Stimulated activated naive CD8-positive, alpha-beta T cell treated with anti-CD3 and anti-CD28 coated beads, Interleukin-15, Interleukin-2, amounts not matched to agents 100 U/mL and 50 U/mL, for 24 hours (primary cell): Measurements from ENCODE around the gene TMEM60.

Experiments used
- ATAC-seq: fragments of 150-1000 bp; cut with Tn5 transposase; one replicate; pipeline ENCODE4 v1.10.0; 2021
- DNase-seq: peaks from one replicate; pipeline ENCODE4 v3.0.0; 2021

TMEM60 gene

DNA sequence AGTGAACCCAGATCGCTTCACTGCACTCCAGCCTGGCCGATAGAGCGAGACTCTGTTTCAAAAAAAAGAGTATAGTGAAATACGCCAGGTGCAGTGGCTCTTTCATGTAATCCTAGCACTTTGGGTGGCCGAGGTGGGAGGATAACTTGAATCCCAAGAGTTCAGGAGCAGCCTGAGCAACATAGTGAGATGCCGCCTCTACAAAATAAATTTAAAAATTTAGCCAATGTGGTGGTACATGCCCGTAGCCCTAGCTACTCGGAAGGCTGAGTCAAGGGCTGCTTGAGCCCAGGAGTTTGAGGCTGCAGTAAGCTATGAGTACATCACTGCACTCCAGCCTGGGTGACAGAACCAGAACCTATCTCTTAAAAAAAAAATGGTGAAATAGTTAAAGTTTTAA lies 27.9 kb downstream of the TMEM60 start:
- DNase-seq (no peak), ATAC-seq (no peak)

DNA sequence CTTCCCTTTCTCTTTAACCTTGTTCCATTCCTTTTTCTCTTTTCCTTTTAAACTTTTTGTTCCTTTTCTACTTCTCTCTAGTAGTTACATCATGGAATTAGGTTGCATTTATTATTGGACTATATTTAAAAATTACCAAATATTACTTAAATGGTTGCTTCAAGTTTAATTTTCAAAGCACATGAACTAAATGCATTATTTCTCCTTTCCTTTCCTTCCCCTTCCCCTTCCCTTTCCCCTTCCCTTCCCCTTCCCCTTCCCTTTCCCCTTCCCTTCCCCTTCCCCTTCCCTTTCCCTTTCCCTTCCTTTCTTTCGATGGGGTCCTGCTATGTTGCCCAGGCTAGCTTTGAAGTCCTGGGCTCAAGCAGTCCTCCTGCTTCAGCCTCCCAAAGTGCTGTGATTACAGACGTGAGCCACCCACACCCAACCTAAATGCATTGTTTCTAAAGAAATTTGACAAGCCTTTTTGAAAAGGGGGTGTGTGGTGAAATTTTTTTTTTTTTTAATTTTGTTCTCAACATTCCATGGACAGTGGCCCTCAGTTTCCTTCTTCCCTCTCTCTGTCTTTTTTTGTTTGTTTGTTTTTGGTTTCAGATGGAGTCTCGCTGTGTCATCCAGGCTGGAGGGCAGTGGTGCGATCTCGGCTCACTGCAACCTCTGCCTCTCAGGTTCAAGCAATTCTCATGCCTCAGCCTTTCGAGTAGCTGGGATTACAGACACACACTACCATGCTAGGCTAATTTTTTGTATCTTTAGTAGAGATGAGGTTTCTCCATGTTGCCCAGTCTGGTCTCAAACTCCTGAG lies 31.2 kb downstream of the TMEM60 start:
- no peak for DNase-seq
- no peak for ATAC-seq

DNA sequence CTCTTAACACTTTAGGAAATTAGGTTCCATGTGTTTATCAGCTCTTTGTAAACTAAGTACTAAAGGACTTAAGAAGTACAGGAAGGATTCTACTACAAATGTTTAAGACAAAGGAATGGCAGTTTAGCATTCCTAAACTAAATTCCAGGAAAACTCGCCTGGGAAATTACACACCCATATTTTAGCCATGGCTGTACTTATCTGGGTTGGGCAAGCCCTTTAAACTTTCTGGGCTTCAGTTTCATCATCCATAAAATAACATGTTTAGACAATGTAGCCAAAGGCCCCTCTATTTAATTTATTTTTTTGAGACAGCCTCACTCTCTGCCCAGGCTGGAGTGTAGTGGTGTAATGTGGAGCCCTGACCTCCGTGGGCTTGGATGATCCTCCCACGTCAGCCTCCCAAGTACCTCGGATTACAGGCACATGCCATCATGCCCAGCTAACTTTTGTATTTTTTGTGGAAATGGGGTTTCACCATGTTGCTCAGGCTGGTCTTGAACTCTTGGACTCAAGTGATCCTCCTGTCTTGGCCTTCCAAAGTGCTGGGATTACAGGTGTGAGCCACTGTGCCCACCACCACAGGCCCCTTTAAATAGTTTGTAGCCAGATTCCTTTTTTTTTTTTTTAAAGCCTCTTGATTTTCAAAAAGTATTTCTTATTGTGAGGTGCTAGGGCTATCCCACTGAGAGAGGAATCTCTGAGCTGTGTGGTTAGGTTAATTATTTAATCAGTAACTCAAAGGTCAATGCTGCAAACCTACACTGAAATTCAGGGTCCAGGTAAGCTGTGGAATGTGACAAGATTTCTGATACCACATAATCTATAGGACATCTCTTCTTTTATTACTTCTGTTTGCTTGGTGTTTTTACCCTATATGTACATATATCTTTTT lies 32.1 kb downstream of the TMEM60 start:
- ATAC-seq (no peak), DNase-seq (no peak)

DNA sequence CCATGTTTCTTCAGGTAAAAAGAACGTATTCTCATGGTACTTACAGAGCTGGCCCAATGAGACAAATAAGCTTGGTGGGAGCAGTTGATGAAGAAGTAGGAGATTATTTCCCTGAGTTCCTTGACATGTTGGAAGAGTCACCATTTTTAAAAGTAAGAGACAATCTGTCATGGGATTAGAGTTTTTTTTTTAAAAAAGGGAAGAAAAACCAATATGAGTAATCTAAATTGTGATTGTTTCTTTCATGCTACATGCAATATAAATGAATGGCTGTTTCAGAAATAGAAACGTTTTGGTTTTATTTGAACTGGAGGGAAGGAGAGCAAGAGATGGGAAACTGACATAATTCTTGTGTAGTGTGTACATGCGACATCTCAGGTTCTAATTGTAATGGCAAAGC lies 32.8 kb downstream of the TMEM60 start:
- DNase-seq = no peak
- ATAC-seq = no peak

DNA sequence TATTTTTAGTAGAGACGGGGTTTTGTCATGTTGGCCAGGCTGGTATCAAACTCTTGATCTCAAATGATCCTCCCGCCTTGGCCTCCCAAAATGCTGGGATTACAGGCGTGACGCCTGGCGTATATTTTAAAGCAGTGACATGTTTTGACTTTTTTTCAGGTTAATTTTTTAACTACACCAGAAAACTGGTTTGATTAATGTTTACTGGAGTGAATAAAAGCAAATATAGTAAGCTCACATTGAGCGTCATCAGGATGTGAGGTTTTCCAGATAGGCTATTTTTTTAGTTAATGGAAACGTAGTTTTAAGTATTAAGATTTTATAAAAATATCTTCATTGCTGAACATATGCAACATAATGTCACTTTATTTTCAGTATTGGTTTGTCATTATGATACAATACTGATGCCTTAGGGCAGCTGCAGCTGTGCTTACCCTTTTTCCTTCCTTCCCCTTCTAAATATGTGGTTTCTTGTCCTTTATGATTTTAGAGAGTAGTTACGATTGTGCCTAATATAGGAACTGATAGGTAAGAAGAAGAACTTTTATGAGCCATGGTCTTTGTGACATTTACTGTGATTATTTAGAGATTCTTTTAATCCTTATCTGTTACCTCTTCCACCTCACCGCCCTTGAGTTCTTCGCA lies 37.3 kb downstream of the TMEM60 start:
- ATAC-seq = no peak
- DNase-seq = no peak

DNA sequence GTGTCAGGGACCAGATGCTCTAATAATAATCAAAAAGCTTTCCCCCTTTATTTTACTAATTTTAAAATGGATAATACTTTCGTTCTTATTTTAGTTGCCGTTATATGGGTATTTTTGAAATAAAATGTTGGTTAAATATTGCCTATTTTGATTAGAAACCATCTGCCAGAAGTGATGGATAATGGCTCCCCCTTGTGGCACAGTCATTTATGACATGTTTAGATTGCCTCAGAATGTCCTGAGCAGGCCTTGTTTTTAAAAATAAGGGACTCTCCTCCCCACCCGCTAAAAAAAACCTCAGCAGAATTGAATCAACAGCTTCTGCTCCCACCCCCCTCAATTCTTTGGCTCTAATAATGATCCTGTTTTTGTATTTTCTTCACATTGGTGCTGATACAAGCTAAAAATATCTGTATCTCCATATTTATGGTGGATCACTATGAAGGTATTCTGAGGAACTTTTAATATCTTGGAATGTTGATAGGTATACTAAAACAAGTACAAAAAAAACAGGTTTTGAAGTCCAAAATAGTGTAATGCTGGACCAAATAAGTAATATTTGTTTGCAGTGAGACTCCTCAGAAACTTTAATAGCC lies 38.8 kb downstream of the TMEM60 start:
- DNase-seq (peak; percentile 69), ATAC-seq (no peak)

DNA sequence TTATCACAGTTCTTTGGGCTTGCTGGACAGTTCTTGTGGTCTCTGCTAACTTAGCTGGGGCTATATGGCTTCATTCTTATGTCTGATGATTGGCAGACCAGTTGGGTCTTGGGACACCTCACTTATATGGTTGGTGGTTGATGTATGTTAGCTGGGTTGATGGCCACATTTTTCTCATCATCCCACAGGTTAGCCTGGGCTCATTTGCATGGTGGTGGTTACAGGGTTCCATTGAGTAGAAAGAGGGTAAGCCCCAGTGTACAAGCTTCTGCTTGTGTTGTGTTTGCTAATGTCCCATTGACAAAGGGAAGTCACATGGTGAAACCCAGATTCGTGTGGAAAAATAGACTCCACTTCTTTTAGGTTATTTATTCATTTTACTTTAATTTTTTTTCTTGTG lies 40.6 kb downstream of the TMEM60 start:
- ATAC-seq (peak; percentile 93), DNase-seq (peak; percentile 16)

DNA sequence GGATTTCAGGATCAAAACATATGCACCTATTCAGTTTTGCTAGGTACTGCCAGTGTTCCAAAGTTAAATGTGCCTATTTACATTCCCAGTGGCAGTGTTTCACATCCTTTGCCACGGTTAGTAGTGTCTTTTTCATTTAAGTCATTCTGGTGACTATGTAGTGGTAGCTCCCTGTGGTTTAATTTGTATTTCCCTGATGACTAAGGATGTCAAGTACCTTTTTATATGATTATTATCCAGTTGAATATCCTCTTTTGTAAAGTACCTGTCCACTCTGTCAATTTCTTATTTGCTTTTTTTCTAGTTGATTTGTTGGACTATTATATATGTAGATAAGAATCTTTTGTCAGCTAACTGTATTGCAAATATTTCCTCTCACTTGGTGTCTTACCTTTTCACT lies 45.1 kb downstream of the TMEM60 start:
- DNase-seq (no peak), ATAC-seq (no peak)

DNA sequence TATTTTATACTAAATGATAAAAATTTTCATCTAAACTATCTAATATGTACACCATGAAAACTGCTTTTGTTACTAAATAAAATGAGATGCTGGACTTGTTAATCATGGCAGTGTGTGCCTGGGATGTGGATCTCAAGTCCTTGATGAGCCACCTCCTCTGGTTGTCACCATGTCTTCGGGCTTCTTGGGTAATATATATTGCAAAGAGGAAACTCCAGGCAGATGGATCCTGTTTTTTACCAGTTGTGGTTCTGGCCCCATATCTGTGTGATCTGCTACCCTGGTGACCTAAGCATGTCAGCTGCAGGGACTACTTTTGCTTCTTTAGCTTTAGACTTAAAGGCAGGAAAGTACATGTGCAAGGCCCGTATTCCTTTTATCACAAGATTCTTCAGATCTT lies 46.2 kb downstream of the TMEM60 start:
- no peak for DNase-seq
- no peak for ATAC-seq

DNA sequence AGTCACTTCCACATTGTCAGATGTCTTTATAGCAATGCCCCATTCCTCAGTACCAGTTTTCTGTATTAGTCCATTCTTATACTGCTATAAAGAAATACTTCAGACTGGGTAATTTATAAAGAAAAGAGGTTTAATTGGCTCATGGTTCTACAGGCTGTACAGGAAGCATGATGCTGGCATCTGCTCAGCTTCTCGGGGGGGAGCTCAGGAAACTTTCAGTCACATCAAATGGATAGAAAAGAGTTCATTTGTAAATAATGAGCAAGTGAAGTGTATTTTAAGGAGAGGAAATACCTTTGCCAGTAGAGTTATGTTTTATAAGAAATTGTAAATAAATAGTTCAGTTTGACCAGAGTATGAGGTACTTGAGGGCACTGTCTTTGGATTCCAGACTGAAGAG lies 50.5 kb downstream of the TMEM60 start:
- no peak for ATAC-seq
- DNase-seq = no peak

DNA sequence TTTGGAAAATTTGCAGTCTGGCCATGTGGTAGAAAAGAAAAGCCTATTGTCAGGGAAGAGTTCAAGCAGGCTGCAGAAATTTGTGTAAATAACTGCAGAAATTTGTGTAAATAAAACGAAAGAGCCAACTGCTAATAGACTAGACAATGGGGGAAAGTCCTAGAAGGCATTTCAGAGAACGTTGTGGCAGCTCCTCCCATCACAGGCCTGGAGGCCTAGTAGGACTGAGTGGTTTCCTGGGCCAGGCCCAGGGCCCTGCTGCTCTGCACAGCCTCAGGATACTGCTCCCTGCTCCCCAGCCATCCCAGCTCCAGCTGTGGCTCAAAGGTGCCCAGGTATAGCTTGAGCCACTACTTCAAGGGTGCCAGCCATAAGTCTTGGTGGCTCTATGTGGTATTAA lies 51.1 kb downstream of the TMEM60 start:
- ATAC-seq (no peak), DNase-seq (no peak)

DNA sequence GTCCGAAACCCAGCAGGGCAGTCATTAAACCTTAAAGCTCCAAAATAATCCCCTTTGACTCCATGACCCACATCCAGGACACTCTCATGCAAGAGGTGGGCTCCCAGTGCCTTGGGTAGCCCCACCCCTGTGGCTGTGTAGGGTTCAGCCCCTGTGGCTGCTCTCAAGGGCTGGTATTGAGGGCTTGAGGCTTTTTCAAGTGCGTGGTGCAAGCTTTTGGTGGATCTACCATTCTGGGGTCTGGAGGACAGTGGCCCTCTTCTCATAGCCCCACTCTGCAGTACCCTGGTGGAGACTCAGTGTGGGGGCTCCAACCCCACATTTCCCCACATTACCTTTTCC lies 51.4 kb downstream of the TMEM60 start:
- ATAC-seq (no peak), DNase-seq (no peak)

DNA sequence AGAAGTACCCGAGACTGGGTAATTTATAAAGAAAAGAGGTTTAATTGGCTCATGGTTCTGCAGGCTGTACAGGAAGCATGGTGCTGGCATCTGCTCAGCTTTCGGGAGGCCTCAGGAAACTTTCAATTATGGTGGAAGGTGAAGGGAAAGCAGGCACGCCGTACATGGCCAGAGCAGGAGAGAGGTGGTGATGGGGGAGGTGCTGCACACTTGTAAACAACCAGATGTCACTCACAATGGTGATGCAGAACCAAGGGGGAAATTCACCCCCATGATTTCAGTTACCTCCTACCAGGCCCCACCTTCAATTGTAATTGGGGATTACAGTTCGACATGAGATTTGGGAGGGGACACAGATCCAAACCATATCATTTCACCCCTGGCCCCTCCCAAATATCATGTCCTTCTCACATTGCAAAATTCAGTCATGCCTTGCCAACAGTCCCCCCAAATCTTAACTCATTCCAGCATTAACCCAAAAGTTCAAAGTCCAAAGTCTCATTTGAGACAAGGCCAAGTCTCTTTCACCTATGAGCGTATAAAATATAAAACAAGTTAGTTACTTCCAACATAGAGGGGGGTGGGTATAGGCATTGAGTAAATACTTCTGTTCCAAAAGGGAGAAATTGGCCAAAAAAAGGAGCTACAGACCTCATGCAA lies 51.9 kb downstream of the TMEM60 start:
- DNase-seq (no peak), ATAC-seq (no peak)

DNA sequence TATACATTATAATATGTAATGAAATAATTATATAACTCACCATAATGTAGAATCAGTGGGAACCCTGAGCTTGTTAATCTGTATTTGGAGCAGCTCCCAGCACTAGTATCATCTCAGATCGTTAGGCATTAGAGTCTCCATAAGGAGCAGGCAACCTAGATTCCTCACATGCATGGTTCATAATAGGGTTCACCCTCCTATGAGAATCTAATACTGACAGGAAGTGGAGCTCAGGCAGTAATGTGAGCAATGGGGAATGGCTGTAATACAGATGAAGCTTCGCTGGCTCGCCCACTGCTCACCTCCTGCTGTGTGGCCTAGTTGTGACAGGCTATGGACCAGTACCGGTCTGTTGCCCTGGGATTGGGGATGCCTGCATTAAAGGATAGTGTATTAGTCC lies 52.5 kb downstream of the TMEM60 start:
- ATAC-seq (no peak), DNase-seq (no peak)
